ENCODE measurements around the gene LBR.

DNA sequence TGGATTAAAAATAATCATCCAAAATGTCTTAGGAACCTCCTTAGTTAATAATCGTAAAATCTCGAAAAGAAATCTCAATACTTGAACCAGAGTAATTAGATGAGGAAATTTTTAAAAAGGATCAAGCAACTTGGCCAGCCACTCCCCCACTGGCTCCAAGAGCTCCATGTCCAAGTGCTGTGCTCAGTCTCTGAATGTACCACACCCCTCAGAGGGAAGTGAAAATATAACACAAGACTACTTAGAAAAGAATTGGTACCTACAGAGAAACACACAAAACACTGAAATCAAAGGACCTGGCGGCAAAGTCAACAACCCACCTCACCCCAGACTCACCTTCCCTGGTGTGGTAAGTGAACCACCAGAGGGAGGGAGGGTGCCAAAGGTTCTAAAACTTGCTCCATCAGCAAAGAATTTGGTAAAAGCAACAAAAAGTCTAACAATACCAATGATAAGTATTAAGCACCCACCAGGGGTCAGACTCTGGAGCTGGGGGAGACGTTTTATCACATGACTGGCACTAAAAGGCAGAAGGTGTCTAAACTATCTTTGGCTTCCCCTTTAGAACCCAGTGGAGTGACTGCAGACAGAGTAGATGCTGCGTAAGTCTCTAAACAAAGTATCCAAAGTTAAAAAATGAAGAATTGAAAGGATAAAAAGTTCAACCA lies 14.0 kb downstream of the LBR start:
- TF ChIP-seq ZNF843 (tag by site-specific recombination; IDR thresholded peaks at IDR 0.05) = no peak
- TF ChIP-seq ZNF280D (tag by site-specific recombination; IDR thresholded peaks at IDR 0.05) = no peak
- no peak for TF ChIP-seq PATZ1 (tag by site-specific recombination; IDR thresholded peaks at IDR 0.05)
- TF ChIP-seq ZNF692 (tag by site-specific recombination; IDR thresholded peaks at IDR 0.05) = no peak
- no peak for TF ChIP-seq ZNF302 (tag by site-specific recombination; IDR thresholded peaks at IDR 0.05; ENCODE audit: low read depth)
- TF ChIP-seq ZSCAN23 (tag by site-specific recombination; IDR thresholded peaks at IDR 0.05) = no peak
- TF ChIP-seq MEIS1 (CRISPR knock-in tag; IDR thresholded peaks at IDR 0.05; ENCODE audit: borderline replicate concordance) = no peak
- no peak for TF ChIP-seq ZNF549 (tag by site-specific recombination; IDR thresholded peaks at IDR 0.05)

Data from HEK293 (cell line).